DMS79 treated with DMSO at 0.1 percent for 48 hours (cell line): ENCODE results near the gene CNOT10.

ENCODE experiments used
- DNase-seq: peaks from one replicate; lab custom pipeline; 2025; lab: John Stamatoyannopoulos, UW

The CNOT10 gene

GRCh38 chr3:32818970-32819511 lies 134.1 kb downstream of the CNOT10 start:
- no peak for DNase-seq

- DNase-seq: no peak
Observed at GRCh38 chr3:32819551-32820348, 134.8 kb downstream of the CNOT10 start.

GRCh38 chr3:32820430-32820829 lies 135.4 kb downstream of the CNOT10 start:
- DNase-seq: no peak

GRCh38 chr3:32820971-32821685 lies 136.1 kb downstream of the CNOT10 start:
- DNase-seq: no peak

GRCh38 chr3:32821686-32822296 lies 136.8 kb downstream of the CNOT10 start:
- DNase-seq: no peak

- no peak for DNase-seq
Observed at GRCh38 chr3:32822609-32823498, 137.9 kb downstream of the CNOT10 start.
